Activated naive CD8-positive, alpha-beta T cell treated with anti-CD3 and anti-CD28 coated beads, Interleukin-2, amount 10 ng/mL, durations not matched to agents 7 days and 5 days (primary cell): Measurements from ENCODE around the gene SLC25A23. TPM values are rescaled to one million over a fixed set of nuclear protein-coding genes. Genes with fewer than 3 reads are reported as not detected.
"Not testable (repeated sequence)": the region's sequence is repeated elsewhere in the genome, so short reads cannot be mapped to it uniquely, and the experiment has no call there.

Experiments
- ATAC-seq: fragments of 150-1000 bp; cut with Tn5 transposase; one replicate; pipeline ENCODE4 v1.10.0; 2021; ENCODE audit warnings: low read depth, moderate library complexity
- POLR2A ChIA-PET: fragments of 350-600 bp; sonication (Branson Sonifier 250); formaldehyde crosslinking; loops from one replicate; lab custom pipeline; 2021; ENCODE audit warnings: antibody characterized with exemption; lab: Charles Lee
- DNase-seq: peaks from one replicate; pipeline ENCODE4 v3.0.0; 2021
- H3K27ac Mint-ChIP-seq: one replicate; pipeline ENCODE4 v1.8.0; 2022; ENCODE audit warnings: mild to moderate bottlenecking, mixed read lengths
- H3K27me3 Mint-ChIP-seq: one replicate; pipeline ENCODE4 v1.8.0; 2022; ENCODE audit warnings: mild to moderate bottlenecking, moderate library complexity, mixed read lengths
- H3K36me3 Mint-ChIP-seq: one replicate; pipeline ENCODE4 v1.8.0; 2021; ENCODE audit warnings: mild to moderate bottlenecking, mixed read lengths
- H3K4me1 Mint-ChIP-seq: one replicate; pipeline ENCODE4 v1.8.0; 2021; ENCODE audit warnings: mixed read lengths
- H3K4me3 Mint-ChIP-seq: one replicate; pipeline ENCODE4 v1.8.0; 2022; ENCODE audit warnings: mild to moderate bottlenecking, moderate library complexity, mixed read lengths
- H3K9me3 Mint-ChIP-seq: one replicate; pipeline ENCODE4 v1.8.0; 2021; ENCODE audit warnings: mixed read lengths
- total RNA-seq, 2 experiments: library from RNA; stranded (reverse); gene quantifications; one replicate each; pipeline ENCODE4 v1.2.3, GENCODE V29; 2021

The SLC25A23 gene
- 10 to 100 TPM; 35.5 to 38.3 TPM for total RNA-seq

DNA sequence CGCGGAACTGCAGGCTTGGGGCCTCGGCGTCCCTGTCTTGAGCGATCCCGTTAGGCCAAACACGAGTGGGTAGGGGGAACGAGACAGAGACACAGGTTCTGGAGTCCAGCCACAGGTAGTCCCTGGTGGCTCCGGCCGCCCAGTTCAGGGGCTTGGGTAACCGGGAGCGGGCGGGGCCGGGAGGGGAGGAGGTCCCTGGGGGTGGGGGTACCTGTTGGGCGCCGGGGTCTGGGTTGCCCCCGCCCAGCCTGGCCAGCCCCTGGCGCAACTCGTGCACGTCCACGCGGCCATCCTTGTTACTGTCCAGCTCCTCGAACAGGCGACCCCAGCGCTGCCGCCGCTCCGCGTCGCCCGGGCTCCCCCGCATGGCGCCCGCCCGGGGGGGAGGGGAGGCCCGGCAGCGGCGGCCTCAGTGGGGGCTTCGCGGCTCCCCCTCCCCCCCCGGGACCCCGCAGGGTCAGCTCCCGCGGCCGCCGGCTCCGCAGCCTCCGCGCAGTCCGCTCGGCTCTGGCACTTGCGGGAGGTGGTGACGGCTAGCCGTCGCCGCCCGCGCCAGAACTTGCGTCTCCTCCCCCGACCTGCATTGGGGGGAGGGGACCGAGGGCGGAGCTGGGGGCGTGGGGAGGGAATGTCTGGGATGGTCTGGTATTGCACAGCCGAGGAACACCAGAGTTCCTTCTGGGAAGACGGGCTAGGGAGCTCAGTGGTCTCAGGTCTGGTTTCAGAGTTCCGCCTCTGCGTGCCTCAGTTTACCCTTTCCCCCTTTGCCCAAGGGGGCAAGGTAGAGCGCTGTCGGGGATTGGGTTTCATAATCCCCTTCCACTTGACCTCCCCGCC is at the start of gene SLC25A23:
Gene SLC25A23 (minus strand): TSS at position 531 of the 837 bp plus-strand sequence. CDS start 164 bp downstream, at position 367.
- peaks cover 8% of the 10 kb centered on the region for H3K9me3 Mint-ChIP-seq
- ATAC-seq (peak; percentile 25), DNase-seq (peak; percentile 80)
- POLR2A ChIA-PET: interaction anchor here (0.8 to 1.3 kb wide), 7 partner anchors 17 to 314 kb away, joined by 3 to 8 read pairs (median 3); partner anchors contain the start of genes DENND1C and KHSRP
- H3K4me3 Mint-ChIP-seq: peak within 1 kb of the TSS; percentile 89
- peaks cover 14% of the 10 kb centered on the region for H3K4me1 Mint-ChIP-seq
- no peaks in the 10 kb centered on the region for H3K27me3 Mint-ChIP-seq
- H3K27ac Mint-ChIP-seq: peak within 1 kb of the TSS; percentile 88
- peaks cover 26% of the 10 kb centered on the region for H3K36me3 Mint-ChIP-seq

DNA sequence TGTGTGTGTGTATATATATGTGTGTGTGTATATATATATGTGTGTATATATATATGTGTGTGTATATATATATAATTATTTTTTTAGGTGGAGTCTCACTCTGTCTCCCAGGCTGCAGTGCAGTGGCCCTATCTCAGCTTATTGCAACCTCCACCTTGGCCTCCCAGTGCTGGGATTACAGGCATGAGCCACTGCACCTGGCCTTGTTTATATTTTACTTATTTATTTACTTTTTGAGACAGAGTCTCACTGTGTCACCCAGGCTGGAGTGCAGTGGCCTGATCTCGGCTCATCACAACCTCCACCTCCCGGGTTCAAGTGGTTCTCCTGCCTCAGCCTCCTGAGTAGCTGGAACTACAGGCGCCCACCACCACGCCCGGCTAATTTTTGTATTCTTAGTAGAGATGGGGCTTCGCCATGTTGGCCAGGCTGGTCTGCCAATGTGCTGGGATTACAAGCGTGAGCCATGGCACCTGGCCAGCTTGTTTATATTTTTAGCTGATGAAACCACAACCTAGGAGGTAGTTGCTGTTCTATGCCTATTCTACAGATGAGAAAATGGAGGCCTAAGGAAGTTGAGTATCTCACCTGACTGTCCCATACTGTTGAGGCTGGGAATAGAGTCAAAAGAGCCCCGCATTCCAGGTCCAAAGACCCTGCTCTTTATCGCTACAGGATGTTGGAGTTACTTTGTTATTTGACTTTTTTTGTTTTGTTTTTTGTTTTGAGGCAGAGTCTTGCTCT is 48.6 kb upstream of the SLC25A23 start:
- H3K27me3 Mint-ChIP-seq, H3K27ac Mint-ChIP-seq, H3K36me3 Mint-ChIP-seq, H3K4me1 Mint-ChIP-seq, DNase-seq, H3K4me3 Mint-ChIP-seq, H3K9me3 Mint-ChIP-seq, ATAC-seq: not testable (repeated sequence)
- POLR2A ChIA-PET: interaction anchor here (1.4 kb wide), 1 partner anchor 27 kb away, joined by 3 read pairs; the partner anchor contains the start of gene DENND1C

DNA sequence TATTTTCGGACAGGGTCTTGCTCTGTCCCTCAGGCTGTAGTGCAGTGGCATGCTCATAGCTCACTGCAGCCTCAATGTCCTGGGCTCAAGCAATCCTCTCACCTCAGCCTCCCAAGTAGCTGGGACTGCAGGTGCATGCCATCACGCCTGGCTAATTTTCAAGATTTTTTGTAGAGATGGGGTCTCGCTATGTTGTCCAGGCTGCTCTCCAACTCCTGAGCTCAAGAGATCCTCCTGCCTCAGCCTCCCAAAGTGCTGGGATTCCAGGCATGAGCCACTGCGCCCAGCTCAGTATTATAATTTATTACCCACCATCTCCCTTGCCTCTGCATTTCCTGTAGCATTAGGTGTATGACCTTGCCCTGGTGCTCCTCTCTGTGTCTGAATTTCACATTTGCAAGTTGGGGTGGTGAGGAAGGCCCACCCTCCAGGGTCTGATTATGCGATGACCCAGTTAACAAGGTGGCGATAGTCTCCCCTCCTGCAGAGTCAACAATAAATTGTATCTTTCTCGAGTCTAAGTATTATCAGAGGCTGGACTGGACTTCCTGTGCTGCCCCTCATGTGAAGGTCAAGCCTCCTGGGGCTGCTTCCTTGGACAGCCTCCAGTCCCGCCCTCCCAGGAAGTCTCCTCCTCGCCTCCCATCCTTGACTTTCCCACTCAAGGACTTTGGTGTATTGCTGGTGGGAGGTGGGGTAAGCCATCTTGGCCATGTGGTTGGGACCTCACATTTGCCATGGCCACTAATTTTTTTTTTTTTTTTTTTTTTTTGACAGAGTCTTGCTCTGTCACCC is 44.0 kb upstream of the SLC25A23 start:
- POLR2A ChIA-PET: interaction anchor here (0.6 to 3.9 kb wide), 8 partner anchors 22 to 198 kb away, joined by 3 to 23 read pairs (median 4); partner anchors contain the start of genes DENND1C, KHSRP and SLC25A23
- Mint-ChIP-seq H3K27ac (peak overlapping the region; percentile 68), H3K27me3 (peaks cover 14% of the 10 kb centered on the region), H3K4me1 (peaks cover 21% of the 10 kb centered on the region), H3K36me3 (no peaks in the 10 kb centered on the region), H3K4me3 (no peak overlapping the region), H3K9me3 (no peaks in the 10 kb centered on the region)
- DNase-seq (no peak), ATAC-seq (no peak)

DNA sequence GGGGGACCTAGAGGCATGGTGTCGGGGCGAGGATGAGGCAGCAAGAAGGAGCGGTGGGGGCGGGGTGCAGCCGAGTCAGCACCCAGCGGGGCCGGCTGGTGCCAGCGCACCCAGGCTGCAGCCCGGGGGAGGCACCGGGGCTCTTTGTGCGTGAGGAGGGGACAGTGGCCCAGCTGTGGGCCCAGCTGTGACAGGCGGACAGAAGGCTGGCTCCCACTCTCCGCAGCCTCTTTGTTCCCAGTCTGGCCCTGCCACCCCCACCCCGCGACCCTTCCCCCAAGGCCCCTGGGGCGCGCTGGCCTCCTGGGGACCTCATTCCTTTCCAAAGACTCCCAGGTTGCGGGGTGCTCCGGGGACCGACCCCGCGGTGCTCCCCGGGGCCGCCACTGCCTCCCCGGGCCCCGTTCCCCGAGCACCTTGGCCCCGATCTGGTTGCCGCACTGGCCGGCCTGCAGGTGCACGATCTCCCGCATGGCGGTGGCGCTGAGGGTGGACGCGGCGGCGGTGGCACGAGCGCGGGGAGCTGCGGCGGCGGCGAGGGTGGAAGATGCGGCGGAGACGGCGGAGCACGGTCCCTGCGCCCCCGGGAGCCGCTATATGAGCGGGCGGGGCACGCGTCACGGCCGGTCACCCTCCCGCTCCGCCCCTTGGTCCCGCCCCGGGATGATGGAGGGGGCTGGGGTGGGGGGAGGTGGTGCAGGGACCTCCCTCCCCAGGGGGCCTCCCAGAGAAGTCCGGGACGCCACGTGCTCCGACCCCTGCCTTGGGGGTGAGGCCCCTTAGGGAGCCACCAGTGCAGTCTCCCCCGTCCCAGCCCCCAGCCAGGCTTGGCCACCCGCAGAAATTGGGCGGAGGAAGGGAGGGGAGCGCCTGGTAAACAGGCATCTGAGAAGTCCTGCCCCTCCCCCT is 42.4 kb upstream of the SLC25A23 start, which contains the start of gene TUBB4A:
Gene TUBB4A (minus strand): TSS at position 570 of the 909 bp plus-strand sequence. CDS start 97 bp downstream, at position 473.
- peaks cover 14% of the 10 kb centered on the region for H3K27me3 Mint-ChIP-seq
- H3K4me1 Mint-ChIP-seq: peaks cover 26% of the 10 kb centered on the region
- POLR2A ChIA-PET: interaction anchor here (1.0 to 3.9 kb wide), 3 partner anchors 21 to 77 kb away, joined by 3 to 23 read pairs (median 5); partner anchors contain the start of genes DENND1C, KHSRP and SLC25A23
- H3K4me3 Mint-ChIP-seq: peak within 1 kb of the TSS; percentile 86
- no peaks in the 10 kb centered on the region for H3K9me3 Mint-ChIP-seq
- ATAC-seq (peak; percentile 61), DNase-seq (peak; percentile 78)
- H3K36me3 Mint-ChIP-seq: no peaks in the 10 kb centered on the region
- peak within 1 kb of the TSS; percentile 74 for H3K27ac Mint-ChIP-seq

DNA sequence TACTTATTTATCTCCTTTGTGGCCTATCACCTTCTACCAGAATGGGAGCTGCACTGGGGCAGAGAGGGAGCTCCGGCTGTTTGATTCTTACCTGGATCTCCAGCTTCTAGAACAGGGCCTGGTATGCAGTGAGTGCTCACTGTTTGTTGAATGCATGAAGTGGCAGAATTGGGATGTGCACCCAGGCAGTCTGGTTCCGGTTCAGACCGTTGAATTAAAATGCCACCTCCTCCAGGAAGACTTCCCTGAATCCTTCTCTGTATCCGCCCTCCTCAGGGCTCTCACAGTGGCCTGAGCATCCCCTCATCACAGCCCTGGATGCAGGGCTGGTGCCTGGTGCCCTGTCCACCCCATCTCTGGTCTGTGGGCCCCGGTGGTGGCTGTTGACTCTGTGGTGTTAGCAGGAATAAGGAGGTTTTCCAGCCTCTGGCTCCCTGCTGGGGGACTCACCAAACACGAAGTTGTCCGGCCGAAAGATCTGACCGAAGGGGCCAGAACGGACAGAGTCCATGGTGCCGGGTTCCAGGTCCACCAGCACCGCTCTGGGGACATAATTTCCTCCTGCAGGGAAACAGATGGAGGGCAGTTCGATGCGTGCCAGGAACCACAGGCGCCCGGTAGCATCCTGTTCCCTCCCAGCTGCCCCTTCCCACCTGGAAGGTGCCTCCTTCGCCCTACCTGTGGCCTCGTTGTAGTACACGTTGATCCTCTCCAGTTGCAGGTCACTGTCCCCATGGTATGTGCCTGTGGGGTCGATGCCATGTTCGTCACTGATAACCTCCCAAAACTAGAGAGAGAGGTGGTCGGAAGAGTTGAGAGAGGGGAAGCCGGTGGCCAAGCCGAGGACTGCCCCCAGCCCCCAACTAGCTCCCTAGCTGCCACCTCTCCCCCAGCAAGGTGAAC is 41.5 kb upstream of the SLC25A23 start:
- POLR2A ChIA-PET: interaction anchor here (1.1 to 1.2 kb wide), 2 partner anchors 20 to 76 kb away, joined by 3 to 4 read pairs; partner anchors contain the start of gene KHSRP
- ATAC-seq (no peak), DNase-seq (no peak)
- peaks cover 14% of the 10 kb centered on the region for H3K27me3 Mint-ChIP-seq
- H3K36me3 Mint-ChIP-seq: no peaks in the 10 kb centered on the region
- peaks cover 26% of the 10 kb centered on the region for H3K4me1 Mint-ChIP-seq
- H3K9me3 Mint-ChIP-seq: no peaks in the 10 kb centered on the region
- H3K27ac Mint-ChIP-seq: peak overlapping the region; percentile 74
- H3K4me3 Mint-ChIP-seq: peak overlapping the region; percentile 86

DNA sequence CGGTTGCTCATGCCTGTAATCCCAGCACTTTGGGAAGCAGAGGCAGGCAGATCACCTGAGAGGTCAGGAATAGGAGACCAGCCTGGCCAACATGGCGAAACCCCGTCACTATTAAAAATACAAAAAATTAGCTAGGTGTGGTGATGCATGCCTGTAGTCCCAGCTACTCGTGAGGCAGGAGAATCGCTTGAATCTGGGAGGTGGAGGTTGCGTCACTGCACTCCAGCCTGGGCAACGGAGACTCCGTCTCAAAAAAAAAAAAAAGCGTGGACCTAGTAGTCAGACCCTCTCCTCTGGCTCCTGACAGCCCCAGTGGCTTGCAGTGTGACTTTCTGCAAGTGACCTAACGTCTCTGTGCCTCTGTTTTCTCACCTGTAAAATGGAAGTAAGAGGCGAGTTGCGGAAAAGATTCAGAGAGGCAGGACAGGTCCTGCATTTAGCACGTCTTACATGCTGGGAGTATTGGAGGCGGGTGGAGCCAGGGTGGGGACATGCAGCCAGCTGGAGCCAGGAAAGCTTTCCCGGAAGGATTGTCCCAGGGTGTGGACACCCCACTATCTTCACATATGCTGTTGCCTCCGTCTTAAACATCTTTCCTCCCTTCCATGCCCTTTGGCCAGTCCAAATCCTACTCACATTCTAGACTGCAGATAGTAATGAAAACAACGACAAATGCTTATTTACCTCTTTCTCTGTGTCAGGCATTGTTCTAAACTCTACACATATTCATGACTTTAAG is 39.6 kb upstream of the SLC25A23 start:
- no peak for ATAC-seq
- no peak for DNase-seq
- Mint-ChIP-seq H3K4me3 (no peak overlapping the region), H3K4me1 (peaks cover 19% of the 10 kb centered on the region), H3K9me3 (no peaks in the 10 kb centered on the region), H3K27ac (no peak overlapping the region), H3K27me3 (peaks cover 14% of the 10 kb centered on the region), H3K36me3 (no peaks in the 10 kb centered on the region)
- POLR2A ChIA-PET: interaction anchor here (1.1 kb wide), 1 partner anchor 18 kb away, joined by 4 read pairs; no protein-coding TSS in a partner anchor

DNA sequence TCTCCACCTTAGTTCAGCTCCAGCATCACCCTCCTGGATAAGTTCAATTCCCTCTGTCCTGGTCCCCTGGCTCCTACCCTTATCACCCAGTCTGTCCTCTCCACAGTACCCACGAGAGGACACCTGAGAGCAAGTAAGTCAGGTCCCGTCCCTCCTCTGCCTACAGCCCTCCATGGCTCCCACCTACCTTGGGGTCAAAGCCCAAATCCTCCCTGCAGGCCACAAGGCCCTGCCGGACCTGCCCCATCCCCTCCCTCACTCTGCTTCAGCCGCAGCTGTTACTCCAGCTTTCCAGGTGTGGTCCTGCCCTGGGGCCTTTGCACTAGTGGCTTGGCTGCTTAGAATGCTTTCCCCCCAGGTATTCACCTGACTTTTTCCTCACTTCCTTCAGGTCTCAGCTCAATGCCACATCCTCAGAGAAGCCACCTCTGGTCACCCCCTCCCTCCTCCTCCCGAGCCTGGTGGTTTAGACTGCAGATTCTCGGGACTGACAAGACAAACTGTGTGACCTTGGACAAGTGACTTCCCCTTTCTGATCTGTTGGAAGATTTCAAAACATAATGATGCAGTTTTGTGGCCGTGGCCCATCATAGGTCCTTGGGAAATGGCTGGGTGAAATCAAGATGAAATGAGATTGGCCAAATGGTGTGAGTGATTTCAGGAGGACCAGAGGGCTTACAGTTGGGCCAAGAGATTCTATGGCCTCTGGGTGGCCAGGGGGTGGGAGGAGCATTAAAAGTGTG is 38.9 kb upstream of the SLC25A23 start:
- Mint-ChIP-seq H3K27me3 (peaks cover 14% of the 10 kb centered on the region), H3K27ac (peak overlapping the region; percentile 22), H3K36me3 (no peaks in the 10 kb centered on the region), H3K4me1 (peaks cover 19% of the 10 kb centered on the region), H3K4me3 (peak overlapping the region; percentile 27), H3K9me3 (no peaks in the 10 kb centered on the region)
- ATAC-seq (peak; percentile 21), DNase-seq (no peak)
- POLR2A ChIA-PET: no interaction called here

DNA sequence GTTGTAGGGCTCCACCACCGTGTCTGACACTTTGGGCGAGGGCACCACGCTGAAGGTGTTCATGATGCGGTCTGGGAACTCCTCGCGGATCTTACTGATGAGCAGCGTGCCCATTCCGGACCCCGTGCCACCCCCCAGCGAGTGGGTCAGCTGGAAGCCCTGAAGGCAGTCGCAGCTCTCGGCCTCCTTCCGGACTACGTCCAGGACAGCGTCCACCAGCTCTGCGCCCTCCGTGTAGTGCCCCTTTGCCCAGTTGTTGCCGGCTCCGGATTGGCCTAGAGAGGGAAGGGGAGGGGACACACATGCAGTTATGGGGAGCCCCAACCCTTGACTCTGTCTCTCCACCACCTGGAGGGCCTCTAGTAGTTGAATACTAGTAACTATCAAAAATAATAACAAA is 36.4 kb upstream of the SLC25A23 start:
- H3K4me3 Mint-ChIP-seq: no peak overlapping the region
- H3K36me3 Mint-ChIP-seq: no peaks in the 10 kb centered on the region
- no peak overlapping the region for H3K27ac Mint-ChIP-seq
- no peak for ATAC-seq
- peaks cover 13% of the 10 kb centered on the region for H3K4me1 Mint-ChIP-seq
- H3K27me3 Mint-ChIP-seq: peaks cover 5% of the 10 kb centered on the region
- POLR2A ChIA-PET: no interaction called here
- DNase-seq: no peak
- peaks cover 6% of the 10 kb centered on the region for H3K9me3 Mint-ChIP-seq

DNA sequence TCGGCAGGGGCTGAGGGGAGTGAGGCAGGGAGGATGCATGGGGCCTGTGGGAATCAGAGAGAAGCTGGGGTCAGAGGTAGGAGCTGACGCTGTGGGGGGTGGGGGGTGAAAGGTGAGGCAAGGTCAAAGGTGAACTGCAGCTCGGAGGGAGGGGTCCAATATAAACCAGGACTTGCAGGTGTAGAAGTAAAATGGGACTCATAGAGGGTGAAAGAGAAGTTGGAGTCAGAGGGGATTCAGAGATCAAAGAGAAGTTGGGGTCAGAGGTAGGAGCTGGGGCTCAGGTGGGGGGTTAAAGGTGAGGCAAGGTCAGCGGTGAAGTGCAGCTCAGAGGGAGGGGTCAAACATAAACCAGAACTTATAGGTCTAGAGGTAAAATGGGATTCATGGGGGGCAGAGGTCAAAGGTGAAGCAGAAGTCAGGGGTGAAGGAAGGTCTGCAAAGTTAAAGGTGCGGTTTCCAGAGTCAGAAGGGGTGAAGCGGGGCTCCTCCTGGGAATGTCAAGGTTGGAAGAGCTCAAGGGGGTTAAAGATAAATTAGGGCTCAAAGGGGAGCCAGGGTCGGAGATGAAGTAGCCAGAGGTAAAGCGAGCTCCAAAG is 34.9 kb upstream of the SLC25A23 start:
- DNase-seq (no peak), ATAC-seq (no peak)
- Mint-ChIP-seq H3K36me3 (no peaks in the 10 kb centered on the region), H3K4me3 (no peak overlapping the region), H3K4me1 (peaks cover 18% of the 10 kb centered on the region), H3K27ac (no peak overlapping the region), H3K27me3 (no peaks in the 10 kb centered on the region), H3K9me3 (peaks cover 6% of the 10 kb centered on the region)
- POLR2A ChIA-PET: no interaction called here
